ENCODE data around the gene GFRA1. TPM values are rescaled to one million over a fixed set of nuclear protein-coding genes. Genes with fewer than 3 reads are reported as not detected.

Gene GFRA1
- total RNA-seq, 4 donors from 2014 or later: 2.6 to 75.1 (median 48.0) TPM

DNA sequence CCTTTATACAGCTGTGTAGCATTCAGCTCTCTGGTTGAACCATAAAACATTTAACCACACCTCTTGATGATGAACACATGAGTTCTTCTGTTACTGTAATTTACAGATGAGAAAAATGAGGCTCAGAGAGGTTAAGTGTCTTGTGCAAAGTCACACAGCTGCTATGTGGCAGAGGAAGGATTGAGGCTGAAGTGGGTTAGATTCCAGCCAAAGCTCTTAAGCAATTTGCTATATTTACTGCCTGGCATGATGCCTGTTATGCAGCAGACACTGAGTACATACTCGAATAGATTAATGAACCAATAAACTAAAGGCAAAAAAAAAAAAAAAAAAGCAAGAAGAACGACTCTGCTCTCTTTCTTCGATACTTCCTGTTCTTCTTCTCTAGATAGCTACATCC lies 35.7 kb downstream of the GFRA1 start:
- no peak for DNase-seq
- intact Hi-C loops (cut with DNase I; ENCODE audit: low total_unique reads): no loop called here
- no peaks in the 10 kb centered on the region for H3K27me3 ChIP-seq
- H3K36me3 ChIP-seq: no peaks in the 10 kb centered on the region
- H3K27ac ChIP-seq: no peak overlapping the region
- H3K9me3 ChIP-seq: no peaks in the 10 kb centered on the region
- H3K4me1 ChIP-seq: no peaks in the 10 kb centered on the region
- H3K4me3 ChIP-seq: no peak overlapping the region
- TF ChIP-seq POLR2A (IDR thresholded peaks at IDR 0.05): no peak
- no peak for TF ChIP-seq CTCF (IDR thresholded peaks at IDR 0.05)

DNA sequence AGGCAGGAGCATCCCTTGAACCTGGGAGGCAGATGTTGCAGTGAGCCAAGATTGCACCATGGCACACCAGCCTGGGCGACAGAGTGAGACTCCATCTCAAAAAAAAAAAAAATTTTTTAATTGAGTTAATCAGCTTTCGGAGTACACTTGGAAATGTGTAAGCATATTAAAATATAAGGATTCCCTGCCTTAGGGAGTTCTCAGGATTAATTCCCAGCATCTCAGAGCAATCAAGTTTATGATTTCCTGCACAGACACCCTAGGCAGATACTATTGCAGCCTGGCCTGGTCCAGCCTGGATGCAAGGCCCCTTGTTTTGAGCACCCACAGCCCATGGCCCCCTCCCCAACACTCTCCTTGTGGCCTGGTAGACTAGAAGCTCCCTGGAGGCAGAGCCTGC lies 39.8 kb downstream of the GFRA1 start:
- TF ChIP-seq POLR2A (IDR thresholded peaks at IDR 0.05) (no peak), CTCF (IDR thresholded peaks at IDR 0.05) (no peak)
- H3K4me3 ChIP-seq: no peak overlapping the region
- H3K4me1 ChIP-seq: no peaks in the 10 kb centered on the region
- intact Hi-C loops (cut with DNase I; ENCODE audit: low total_unique reads): no loop called here
- DNase-seq: no peak
- no peak overlapping the region for H3K27ac ChIP-seq
- H3K9me3 ChIP-seq: no peaks in the 10 kb centered on the region
- H3K27me3 ChIP-seq: no peaks in the 10 kb centered on the region
- H3K36me3 ChIP-seq: no peaks in the 10 kb centered on the region

GRCh38 chr10:116232613-116233012 lies 40.4 kb downstream of the GFRA1 start:
- no peak for DNase-seq
- TF ChIP-seq CTCF (IDR thresholded peaks at IDR 0.05) (no peak), POLR2A (IDR thresholded peaks at IDR 0.05) (no peak)
- Histone ChIP-seq H3K4me3 (no peak overlapping the region), H3K36me3 (no peaks in the 10 kb centered on the region), H3K4me1 (no peaks in the 10 kb centered on the region), H3K9me3 (no peaks in the 10 kb centered on the region), H3K27ac (no peak overlapping the region), H3K27me3 (no peaks in the 10 kb centered on the region)
- intact Hi-C loops (cut with DNase I; ENCODE audit: low total_unique reads): no loop called here

DNA sequence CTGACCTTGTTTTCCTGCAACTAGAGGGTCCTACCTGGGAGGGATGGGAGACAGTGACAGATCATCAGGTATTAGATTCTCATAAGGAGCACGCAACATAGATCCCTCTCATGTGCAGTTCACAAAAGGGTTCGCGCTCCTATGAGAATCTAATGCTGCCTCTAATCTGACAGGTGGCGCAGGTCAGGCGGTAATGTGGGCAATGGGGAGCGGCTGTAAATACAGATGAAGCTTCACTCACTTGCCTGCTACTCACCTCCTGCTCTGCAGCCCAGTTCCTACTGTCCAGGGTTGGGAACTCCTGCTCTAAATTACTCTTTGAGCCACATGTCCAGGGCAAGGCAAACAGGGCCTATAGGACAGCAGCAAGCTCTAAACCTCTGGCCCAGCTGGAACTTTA lies 46.2 kb downstream of the GFRA1 start:
- H3K4me1 ChIP-seq: no peaks in the 10 kb centered on the region
- DNase-seq: no peak
- no peaks in the 10 kb centered on the region for H3K9me3 ChIP-seq
- intact Hi-C loops (cut with DNase I; ENCODE audit: low total_unique reads): no loop called here
- H3K27ac ChIP-seq: no peak overlapping the region
- no peaks in the 10 kb centered on the region for H3K36me3 ChIP-seq
- no peak overlapping the region for H3K4me3 ChIP-seq
- TF ChIP-seq CTCF (IDR thresholded peaks at IDR 0.05): no peak
- TF ChIP-seq POLR2A (IDR thresholded peaks at IDR 0.05): no peak
- H3K27me3 ChIP-seq: no peaks in the 10 kb centered on the region

DNA sequence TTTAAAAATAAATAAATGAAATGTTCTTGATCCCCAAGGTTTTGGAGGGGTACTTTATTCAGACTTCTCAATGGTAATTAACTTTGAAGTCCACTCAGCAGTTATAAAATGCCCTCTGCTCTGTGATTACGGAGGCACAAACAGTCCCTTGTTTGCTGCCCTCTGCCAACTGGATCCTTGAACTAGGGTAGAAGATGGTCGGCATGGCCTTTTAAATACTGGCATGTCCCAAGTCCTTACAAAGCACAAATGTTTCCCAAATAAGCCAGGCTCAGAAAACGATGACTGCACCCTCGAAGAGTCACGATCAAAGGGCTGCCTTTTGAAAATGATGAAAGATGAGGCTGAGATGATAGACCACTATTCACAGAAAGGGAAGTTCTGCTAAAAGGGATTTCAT lies 47.0 kb downstream of the GFRA1 start:
- Histone ChIP-seq H3K9me3 (no peaks in the 10 kb centered on the region), H3K36me3 (no peaks in the 10 kb centered on the region), H3K4me1 (no peaks in the 10 kb centered on the region), H3K4me3 (no peak overlapping the region), H3K27ac (no peak overlapping the region), H3K27me3 (no peaks in the 10 kb centered on the region)
- no peak for DNase-seq
- intact Hi-C loops (cut with DNase I; ENCODE audit: low total_unique reads): no loop called here
- TF ChIP-seq POLR2A (IDR thresholded peaks at IDR 0.05) (no peak), CTCF (IDR thresholded peaks at IDR 0.05) (no peak)
